SHP77 treated with DMSO at 0.1 percent for 48 hours (cell line): ENCODE data around the gene TMEM171.

ENCODE experiments used
- DNase-seq: peaks from one replicate; lab custom pipeline; 2025; lab: John Stamatoyannopoulos, UW

TMEM171 gene

GRCh38 chr5:73151766-73152410 is 31.5 kb downstream of the TMEM171 start:
- DNase-seq: no peak

- no peak for DNase-seq
Observed at GRCh38 chr5:73152411-73153388, 32.3 kb downstream of the TMEM171 start.

- no peak for DNase-seq
Observed at GRCh38 chr5:73153513-73153912, 33.1 kb downstream of the TMEM171 start.

GRCh38 chr5:73154208-73155006 is 34.0 kb downstream of the TMEM171 start:
- no peak for DNase-seq

GRCh38 chr5:73155271-73156222 is 35.2 kb downstream of the TMEM171 start:
- no peak for DNase-seq

GRCh38 chr5:73157414-73158303 is 37.3 kb downstream of the TMEM171 start:
- DNase-seq: no peak

- no peak for DNase-seq
Observed at GRCh38 chr5:73158313-73158712, 37.9 kb downstream of the TMEM171 start.

GRCh38 chr5:73160239-73160671 is 39.9 kb downstream of the TMEM171 start:
- DNase-seq: no peak

- DNase-seq: no peak
Observed at GRCh38 chr5:73170522-73170921, 50.1 kb downstream of the TMEM171 start.

GRCh38 chr5:73171495-73171894 is 51.1 kb downstream of the TMEM171 start:
- DNase-seq: no peak

- DNase-seq: no peak
Observed at GRCh38 chr5:73172951-73173350, 52.6 kb downstream of the TMEM171 start, which contains the start of gene TMEM174. TMEM174 (plus strand) TSS chr5:73173193; CDS start chr5:73173244, 51 bp downstream.

- DNase-seq: no peak
Observed at GRCh38 chr5:73174100-73174815, 53.9 kb downstream of the TMEM171 start.

GRCh38 chr5:73176250-73176649 is 55.9 kb downstream of the TMEM171 start:
- DNase-seq: no peak

GRCh38 chr5:73178265-73178664 is 57.9 kb downstream of the TMEM171 start:
- DNase-seq: no peak

GRCh38 chr5:73179730-73180129 is 59.4 kb downstream of the TMEM171 start:
- DNase-seq: no peak

- no peak for DNase-seq
Observed at GRCh38 chr5:73180566-73180965, 60.2 kb downstream of the TMEM171 start.
